DOHH2 (cell line): ENCODE results near the gene MACROD2.

ENCODE experiments used
- CTCF ChIP-seq: fragments of 200-600 bp; sonication (generic); IDR thresholded peaks from one replicate; pipeline ENCODE4 v1.5.1; 2014; ENCODE audit warnings: antibody characterized with exemption, mild to moderate bottlenecking, low read depth, low read length; ENCODE audit not compliant: poor library complexity, severe bottlenecking
- EZH2phosphoT487 ChIP-seq: fragments of 200-600 bp; sonication (generic); IDR thresholded peaks from 2 replicates; pipeline ENCODE4 v1.6.1; 2017; ENCODE audit warnings: borderline replicate concordance, mild to moderate bottlenecking, antibody characterized with exemption, low read length, moderate library complexity, mixed read lengths

- TF ChIP-seq CTCF: no peak
- no peak for TF ChIP-seq EZH2phosphoT487
Observed at GRCh38 chr20:14566505-14566904, 571.2 kb downstream of the MACROD2 start.
